Measurements from ENCODE around the gene CPSF6. TPM values are rescaled to one million over a fixed set of nuclear protein-coding genes. Genes with fewer than 3 reads are reported as not detected.
"Not testable (repeated sequence)": the region's sequence is repeated elsewhere in the genome, so short reads cannot be mapped to it uniquely, and the experiment has no call there.

The CPSF6 gene
- total RNA-seq, 6 experiments from 2014 or later: 54.1 to 66.1 (median 60.1) TPM

- peak; percentile 57 for TF ChIP-seq CTCF (IDR thresholded peaks at IDR 0.05)
- no peak for DNase-seq
- Mint-ChIP-seq H3K27ac (no peak overlapping the region), H3K36me3 (ENCODE audit: low read depth) (no peaks in the 10 kb centered on the region), H3K4me3 (no peak overlapping the region), H3K4me1 (ENCODE audit: low read depth) (no peaks in the 10 kb centered on the region), H3K27me3 (ENCODE audit: insufficient read depth) (peaks cover 20% of the 10 kb centered on the region), H3K9me3 (no peaks in the 10 kb centered on the region)
Measured at GRCh38 chr12:69291278-69291593, 51.9 kb downstream of the CPSF6 start.

GRCh38 chr12:69298133-69298532 lies 58.8 kb downstream of the CPSF6 start:
- no peaks in the 10 kb centered on the region for H3K36me3 Mint-ChIP-seq (ENCODE audit: low read depth)
- H3K9me3 Mint-ChIP-seq: no peaks in the 10 kb centered on the region; the same call in 1 of the 2 replicates
- H3K4me1 Mint-ChIP-seq (ENCODE audit: low read depth): no peaks in the 10 kb centered on the region
- H3K27me3 Mint-ChIP-seq (ENCODE audit: insufficient read depth): peaks cover 15% of the 10 kb centered on the region
- TF ChIP-seq CTCF (IDR thresholded peaks at IDR 0.05): no peak
- H3K4me3 Mint-ChIP-seq: no peak overlapping the region
- H3K27ac Mint-ChIP-seq: no peak overlapping the region
- no peak for DNase-seq

- DNase-seq: no peak
- Mint-ChIP-seq H3K4me3 (no peak overlapping the region), H3K36me3 (ENCODE audit: low read depth) (no peaks in the 10 kb centered on the region), H3K27ac (no peak overlapping the region), H3K27me3 (ENCODE audit: insufficient read depth) (peaks cover 11% of the 10 kb centered on the region), H3K4me1 (ENCODE audit: low read depth) (no peaks in the 10 kb centered on the region), H3K9me3 (peaks cover under 1% of the 10 kb centered on the region; the same call in 1 of the 2 replicates)
- no peak for TF ChIP-seq CTCF (IDR thresholded peaks at IDR 0.05)
Measured at GRCh38 chr12:69298947-69299346, 59.6 kb downstream of the CPSF6 start.

GRCh38 chr12:69304284-69304683 lies 64.9 kb downstream of the CPSF6 start:
- no peak overlapping the region for H3K27ac Mint-ChIP-seq
- H3K27me3 Mint-ChIP-seq (ENCODE audit: insufficient read depth): peaks cover 4% of the 10 kb centered on the region
- no peak for DNase-seq
- peaks cover 8% of the 10 kb centered on the region for H3K9me3 Mint-ChIP-seq
- no peak for TF ChIP-seq CTCF (IDR thresholded peaks at IDR 0.05)
- H3K36me3 Mint-ChIP-seq (ENCODE audit: low read depth): peaks cover 9% of the 10 kb centered on the region; the same call in 1 of the 2 replicates
- H3K4me3 Mint-ChIP-seq: no peak overlapping the region
- no peaks in the 10 kb centered on the region for H3K4me1 Mint-ChIP-seq (ENCODE audit: low read depth)

GRCh38 chr12:69309461-69309860 lies 70.1 kb downstream of the CPSF6 start:
- Mint-ChIP-seq H3K4me1 (ENCODE audit: low read depth) (no peaks in the 10 kb centered on the region), H3K9me3 (peaks cover 2% of the 10 kb centered on the region), H3K4me3 (no peak overlapping the region), H3K36me3 (ENCODE audit: low read depth) (peaks cover 7% of the 10 kb centered on the region; the same call in 1 of the 2 replicates), H3K27me3 (ENCODE audit: insufficient read depth) (peaks cover 5% of the 10 kb centered on the region; the same call in 1 of the 2 replicates), H3K27ac (no peak overlapping the region)
- TF ChIP-seq CTCF (IDR thresholded peaks at IDR 0.05): no peak
- no peak for DNase-seq

GRCh38 chr12:69313209-69313608 lies 73.8 kb downstream of the CPSF6 start:
- no peak for DNase-seq
- H3K9me3 Mint-ChIP-seq: no peaks in the 10 kb centered on the region; the same call in 1 of the 2 replicates
- H3K4me1 Mint-ChIP-seq (ENCODE audit: low read depth): no peaks in the 10 kb centered on the region
- TF ChIP-seq CTCF (IDR thresholded peaks at IDR 0.05): no peak
- H3K4me3 Mint-ChIP-seq: no peak overlapping the region
- peaks cover 9% of the 10 kb centered on the region; the same call in 1 of the 2 replicates for H3K27me3 Mint-ChIP-seq (ENCODE audit: insufficient read depth)
- no peak overlapping the region for H3K27ac Mint-ChIP-seq
- H3K36me3 Mint-ChIP-seq (ENCODE audit: low read depth): no peaks in the 10 kb centered on the region

GRCh38 chr12:69316784-69317183 lies 77.4 kb downstream of the CPSF6 start:
- H3K4me1 Mint-ChIP-seq (ENCODE audit: low read depth); H3K4me3 Mint-ChIP-seq; DNase-seq; H3K9me3 Mint-ChIP-seq; H3K36me3 Mint-ChIP-seq (ENCODE audit: low read depth); H3K27ac Mint-ChIP-seq: not testable (repeated sequence)
- peaks cover 19% of the 10 kb centered on the region; the same call in 1 of the 2 replicates for H3K27me3 Mint-ChIP-seq (ENCODE audit: insufficient read depth)

GRCh38 chr12:69317233-69317632 lies 77.9 kb downstream of the CPSF6 start:
- not testable (repeated sequence) for H3K4me1 Mint-ChIP-seq (ENCODE audit: low read depth); DNase-seq; H3K4me3 Mint-ChIP-seq; H3K9me3 Mint-ChIP-seq; H3K36me3 Mint-ChIP-seq (ENCODE audit: low read depth); H3K27ac Mint-ChIP-seq
- H3K27me3 Mint-ChIP-seq (ENCODE audit: insufficient read depth): peaks cover 18% of the 10 kb centered on the region; the same call in 1 of the 2 replicates
